HepG2 (cell line): Measurements from ENCODE around the gene TENM3. TPM values are rescaled to one million over a fixed set of nuclear protein-coding genes. Genes with fewer than 3 reads are reported as not detected.

Source experiments
- ATAC-seq: fragments of 200-7000 bp; cut with Tn5 transposase; 3 replicates; pipeline ENCODE4 v1.9.1; 2020; ENCODE audit warnings: mild to moderate bottlenecking, moderate library complexity
- BruUV-seq: library from RNA; stranded (reverse); fragments of 400-500 nt; replicated peaks from 2 replicates; lab custom pipeline; 2021; lab: Mats Ljungman, UMichigan
- CTCF ChIA-PET: fragments of 300-600 bp; formaldehyde crosslinking; extraction: SDS; loops from one replicate; lab custom pipeline; 2021; ENCODE audit warnings: low total read pairs, inconsistent platforms, low intra/inter-chr PET ratio; lab: Yijun Ruan, JAX
- POLR2A ChIA-PET: fragments of 350-600 bp; sonication (Branson Sonifier 250); formaldehyde crosslinking; loops from one replicate; lab custom pipeline; 2020; ENCODE audit warnings: antibody characterized with exemption, inconsistent platforms; lab: Yijun Ruan, JAX
- DNase-seq: peaks from one replicate; pipeline ENCODE4 v3.0.0-alpha.2; 2015; ENCODE audit warnings: low spot score
- FAIRE-seq: peaks from 3 replicates; lab custom pipeline; 2011; peaks lifted over from hg19 to GRCh38; lab: Jason Lieb, UNC
- H2AFZ ChIP-seq: one replicate; pipeline ENCODE4 v1.6.1; 2011; ENCODE audit warnings: low read length, inconsistent platforms
- H3K27ac ChIP-seq: fragments of 300-600 bp; 3 replicates; pipeline ENCODE4 v1.8.0; 2011; ENCODE audit warnings: mixed run types, mild to moderate bottlenecking, mixed read lengths, low read length, inconsistent platforms; ENCODE audit not compliant: insufficient read depth; ENCODE audit errors: extremely low read length
- H3K27me3 ChIP-seq, 2 experiments: fragments of 200-600 bp in 1 of 2; 2 replicates in 1 of 2; 3 replicates in 1 of 2; pipeline versions ENCODE4 v1.6.0 to v1.8.0; 2011; ENCODE audit warnings: low read length in 2 of 2, mild to moderate bottlenecking in 2 of 2, moderate library complexity in 2 of 2, inconsistent platforms in 1 of 2; ENCODE audit not compliant: insufficient read depth in 2 of 2, control insufficient read depth in 1 of 2
- H3K36me3 ChIP-seq, 2 experiments: fragments of 200-600 bp in 1 of 2; replicated peaks in 1 of 2; 2 replicates in 1 of 2; 3 replicates in 1 of 2; pipeline versions ENCODE4 v1.5.1 to v1.8.0; 2011; ENCODE audit warnings: low read length in 2 of 2, inconsistent platforms in 1 of 2; ENCODE audit not compliant: insufficient read depth in 2 of 2, control insufficient read depth in 1 of 2
- H3K4me1 ChIP-seq: 2 replicates; pipeline ENCODE4 v1.5.1; 2012; ENCODE audit warnings: low read length, inconsistent platforms; ENCODE audit not compliant: insufficient read depth
- H3K4me2 ChIP-seq: 2 replicates; pipeline ENCODE4 v1.6.0; 2011; ENCODE audit warnings: low read depth, low read length, inconsistent platforms
- H3K4me3 ChIP-seq, 3 experiments: fragments of 200-600 bp in 1 of 3; sonication (generic), shearing (Covaris generic) in 1 of 3; replicated peaks in 1 of 3; 2 replicates each; pipeline ENCODE4 v1.5.1; 2011 to 2016; ENCODE audit warnings: low read length in 3 of 3, inconsistent platforms in 2 of 3, low read depth in 2 of 3, mild to moderate bottlenecking in 2 of 3, control low read depth in 1 of 3, mixed read lengths in 1 of 3; ENCODE audit not compliant: insufficient read depth in 1 of 3
- H3K79me2 ChIP-seq: one replicate; pipeline ENCODE4 v1.6.1; 2011; ENCODE audit warnings: low read length, inconsistent platforms; ENCODE audit not compliant: insufficient read depth
- H3K9ac ChIP-seq: 2 replicates; pipeline ENCODE4 v1.6.0; 2011; ENCODE audit warnings: mild to moderate bottlenecking, low read depth, low read length, inconsistent platforms; ENCODE audit not compliant: insufficient read depth
- H3K9me3 ChIP-seq: 2 replicates; pipeline ENCODE4 v1.5.1; 2012; ENCODE audit warnings: mild to moderate bottlenecking, low read length
- H4K20me1 ChIP-seq: 2 replicates; pipeline ENCODE4 v1.6.0; 2011; ENCODE audit warnings: inconsistent platforms, mild to moderate bottlenecking, low read length, moderate library complexity; ENCODE audit not compliant: insufficient read depth
- EP300 ChIP-seq, 3 experiments: sonication (generic) in 1 of 3; formaldehyde crosslinking in 1 of 3; IDR thresholded peaks; 2 replicates each; pipeline versions ENCODE4 v1.5.1 to v1.6.1; 2011 to 2020; ENCODE audit warnings: low read depth in 2 of 3, low read length in 2 of 3, borderline replicate concordance in 1 of 3, improper control_type of control experiment in 1 of 3, mild to moderate bottlenecking in 1 of 3, missing genetic modification reagents in 1 of 3, moderate library complexity in 1 of 3
- HOMEZ ChIP-seq: IDR thresholded peaks from 2 replicates; pipeline ENCODE4 v1.6.1; 2016; ENCODE audit warnings: low read depth
- U2AF2 ChIP-seq: fragments of 200-400 bp; formaldehyde crosslinking; IDR thresholded peaks from 2 replicates; pipeline ENCODE4 v1.6.1; 2017; ENCODE audit warnings: low read depth, mild to moderate bottlenecking, low read length
- ZFP62 ChIP-seq: sonication (generic); formaldehyde crosslinking; IDR thresholded peaks from 2 replicates; pipeline ENCODE4 v1.4.0; 2020; ENCODE audit warnings: missing genetic modification reagents
- ZMYM3 ChIP-seq: sonication (generic); formaldehyde crosslinking; IDR thresholded peaks from 2 replicates; pipeline ENCODE4 v1.5.1; 2020; ENCODE audit warnings: mild to moderate bottlenecking, missing genetic modification reagents
- ZNF142 ChIP-seq: sonication (generic); formaldehyde crosslinking; IDR thresholded peaks from 2 replicates; pipeline ENCODE4 v1.4.0; 2020; ENCODE audit warnings: missing genetic modification reagents
- ZNF383 ChIP-seq: sonication (generic); formaldehyde crosslinking; IDR thresholded peaks from 2 replicates; pipeline ENCODE4 v1.4.0; 2020; ENCODE audit warnings: missing genetic modification reagents, mild to moderate bottlenecking, borderline replicate concordance
- ZNF619 ChIP-seq: sonication (generic); formaldehyde crosslinking; IDR thresholded peaks from 2 replicates; pipeline ENCODE4 v1.4.0; 2020; ENCODE audit warnings: mild to moderate bottlenecking, missing genetic modification reagents
- ZNF687 ChIP-seq: sonication (generic); formaldehyde crosslinking; IDR thresholded peaks from 2 replicates; pipeline ENCODE4 v1.5.1; 2020; ENCODE audit warnings: mild to moderate bottlenecking, missing genetic modification reagents, moderate library complexity
- WGBS: methylation state at CpG from one replicate; pipeline ENCODE4 v1.1.6; 2017; ENCODE audit warnings: low lambda C conversion rate; 5-methylcytosine and 5-hydroxymethylcytosine counted together
- in situ Hi-C: cut with HindIII; loops from 2 replicates; pipeline ENCODE4 v1.10.0; 2017; ENCODE audit warnings: low pct_unique_long_range_greater_than_20kb; ENCODE audit not compliant: extremely low pct_ligation_motif_present
- intact Hi-C: fragments of 100-400 bp; cut with micrococcal nuclease; formaldehyde crosslinking; loops from one replicate; pipeline ENCODE4 v1.10.0; 2022; ENCODE audit not compliant: unreplicated experiment
- polyA plus RNA-seq, 8 experiments: library from polyadenylated mRNA; depleted of rRNA in 3 of 8; stranded (reverse) in 7 of 8; unstranded in 1 of 8; fragments of >200 nt; fragmentation: Illumina TruSeq in 4 of 8; extraction: Trizol in 4 of 8; gene quantifications; 2 replicates each; pipeline versions ENCODE4 v1.2.1 to v1.2.3, GENCODE V29; 2011 to 2016; ENCODE audit warnings: low read depth in 4 of 8, missing spikeins in 1 of 8, mixed read lengths in 1 of 8; ENCODE audit not compliant: insufficient read depth in 1 of 8
- total RNA-seq, 5 experiments: library from RNA; depleted of rRNA; stranded (reverse); fragments of >200 nt; fragmentation: Illumina TruSeq; extraction: Trizol; gene quantifications; 2 replicates each; pipeline ENCODE4 v1.2.3, GENCODE V29; 2016; ENCODE audit warnings: low read depth in 1 of 5

The TENM3 gene
- total and polyA plus RNA-seq, 2 of the 13 experiments (the other 11 are each of a cell fraction or from before 2014, with no cell fraction given) = 0.04 TPM; not detected in 1

GRCh38 chr4:182325848-182326255 is 82.7 kb downstream of the TENM3 start:
- Histone ChIP-seq H3K4me3 (no peak overlapping the region), H3K36me3 (no peaks in the 10 kb centered on the region), H3K27ac (no peak overlapping the region), H3K9ac (no peak overlapping the region), H3K4me1 (no peaks in the 10 kb centered on the region), H4K20me1 (no peaks in the 10 kb centered on the region), H3K4me2 (no peak overlapping the region), H3K9me3 (no peaks in the 10 kb centered on the region), H3K27me3 (peaks cover 0 to 17% of the 10 kb centered on the region in 2 experiments; a peak in 2 of 5 replicates), H3K79me2 (no peaks in the 10 kb centered on the region), H2AFZ (no peak overlapping the region)
- POLR2A ChIA-PET = no interaction called here
- WGBS = 47% methylated on average over 13 of the region's 16 CpGs
- FAIRE-seq (no peak), DNase-seq (no peak), ATAC-seq (no peak)
- CTCF ChIA-PET = no interaction called here
- no TSS peak for BruUV-seq
- intact Hi-C loops (no loop called here), in situ Hi-C loops (no loop called here)
- TF ChIP-seq ZFP62 (CRISPR knock-in tag) = no peak
- no peak for TF ChIP-seq ZMYM3 (CRISPR knock-in tag)
- TF ChIP-seq ZNF619 = no peak
- no peak for TF ChIP-seq ZNF142 (CRISPR knock-in tag)
- no peak for TF ChIP-seq HOMEZ (CRISPR knock-in tag)
- no peak for TF ChIP-seq U2AF2
- TF ChIP-seq ZNF383 (CRISPR knock-in tag) = no peak
- no peak for TF ChIP-seq EP300 (IDR thresholded peaks at IDR 0.05; ENCODE audit: low read depth in 2 of 2, low read length in 2 of 2)
- no peak for TF ChIP-seq EP300 (CRISPR knock-in tag; IDR thresholded peaks at IDR 0.05; ENCODE audit: borderline replicate concordance)
- TF ChIP-seq ZNF687 (CRISPR knock-in tag) = no peak
